Measurements from ENCODE around the gene SLC25A21. TPM values are rescaled to one million over a fixed set of nuclear protein-coding genes. Genes with fewer than 3 reads are reported as not detected.
"Not testable (repeated sequence)": the region's sequence is repeated elsewhere in the genome, so short reads cannot be mapped to it uniquely, and the experiment has no call there.

Gene SLC25A21
- total RNA-seq, 2 donors from 2014 or later: 1.00 to 1.2 TPM

GRCh38 chr14:36824854-36825253 lies 347.6 kb downstream of the SLC25A21 start:
- intact Hi-C loops (cut with DNase I): no loop called here
- DNase-seq (ENCODE audit: low spot score): no peak

- no peak for DNase-seq (ENCODE audit: low spot score)
- intact Hi-C loops (cut with DNase I): no loop called here
These were observed 348.8 kb downstream of the SLC25A21 start for GRCh38 chr14:36823651-36824050.

- intact Hi-C loops (cut with DNase I): no loop called here
These were observed 349.7 kb downstream of the SLC25A21 start for GRCh38 chr14:36822685-36823084.

GRCh38 chr14:36820901-36821300 lies 351.5 kb downstream of the SLC25A21 start:
- intact Hi-C loops (cut with DNase I): no loop called here
- DNase-seq (ENCODE audit: low spot score): no peak

More at GRCh38 chr14:36822685-36823084, 349.7 kb downstream of the SLC25A21 start:
- no peak for DNase-seq (ENCODE audit: low spot score)

GRCh38 chr14:36820111-36820709 lies 352.2 kb downstream of the SLC25A21 start:
- no peak for DNase-seq (ENCODE audit: low spot score)
- intact Hi-C loops (cut with DNase I): no loop called here

- intact Hi-C loops (cut with DNase I): no loop called here
- DNase-seq (ENCODE audit: low spot score): no peak
These were observed 353.5 kb downstream of the SLC25A21 start for GRCh38 chr14:36818794-36819384.

- no peak for DNase-seq (ENCODE audit: low spot score)
- intact Hi-C loops (cut with DNase I): no loop called here
These were observed 354.2 kb downstream of the SLC25A21 start for GRCh38 chr14:36818246-36818645.

- no peak for DNase-seq (ENCODE audit: low spot score)
- intact Hi-C loops (cut with DNase I): no loop called here
These were observed 355.1 kb downstream of the SLC25A21 start for GRCh38 chr14:36817071-36817930.

- DNase-seq (ENCODE audit: low spot score): no peak
- intact Hi-C loops (cut with DNase I): no loop called here
These were observed 355.9 kb downstream of the SLC25A21 start for GRCh38 chr14:36816481-36816880.

GRCh38 chr14:36814783-36815182 lies 357.6 kb downstream of the SLC25A21 start:
- intact Hi-C loops (cut with DNase I): loop anchor here in 1 of 2 donors (5.0 kb wide), 1 partner anchor 763 kb away; no protein-coding TSS in a partner anchor
- DNase-seq (ENCODE audit: low spot score): not testable (repeated sequence)

GRCh38 chr14:36810209-36810608 lies 362.2 kb downstream of the SLC25A21 start:
- intact Hi-C loops (cut with DNase I): loop anchor here in 1 of 2 donors (5.0 kb wide), 1 partner anchor 767 kb away; no protein-coding TSS in a partner anchor

GRCh38 chr14:36807727-36808126 lies 364.7 kb downstream of the SLC25A21 start:
- DNase-seq (ENCODE audit: low spot score): no peak
- intact Hi-C loops (cut with DNase I): no loop called here

More at GRCh38 chr14:36810209-36810608, 362.2 kb downstream of the SLC25A21 start:
- DNase-seq (ENCODE audit: low spot score): no peak

GRCh38 chr14:36805131-36805559 lies 367.3 kb downstream of the SLC25A21 start:
- intact Hi-C loops (cut with DNase I): no loop called here
- no peak for DNase-seq (ENCODE audit: low spot score)

GRCh38 chr14:36797634-36798033 lies 374.8 kb downstream of the SLC25A21 start:
- DNase-seq (ENCODE audit: low spot score): no peak
- intact Hi-C loops (cut with DNase I): no loop called here

GRCh38 chr14:36791402-36791801 lies 381.0 kb downstream of the SLC25A21 start:
- intact Hi-C loops (cut with DNase I): no loop called here
- no peak for DNase-seq (ENCODE audit: low spot score)

- intact Hi-C loops (cut with DNase I): no loop called here
- DNase-seq (ENCODE audit: low spot score): no peak
These were observed 386.9 kb downstream of the SLC25A21 start for GRCh38 chr14:36785511-36785910.

GRCh38 chr14:36784541-36784940 lies 387.9 kb downstream of the SLC25A21 start:
- no peak for DNase-seq (ENCODE audit: low spot score)
- intact Hi-C loops (cut with DNase I): no loop called here

GRCh38 chr14:36781897-36782296 lies 390.5 kb downstream of the SLC25A21 start:
- intact Hi-C loops (cut with DNase I): no loop called here
- DNase-seq (ENCODE audit: low spot score): no peak

GRCh38 chr14:36773558-36773957 lies 398.8 kb downstream of the SLC25A21 start:
- intact Hi-C loops (cut with DNase I): no loop called here
- no peak for DNase-seq (ENCODE audit: low spot score)

GRCh38 chr14:36773136-36773540 lies 399.3 kb downstream of the SLC25A21 start:
- intact Hi-C loops (cut with DNase I): no loop called here
- no peak for DNase-seq (ENCODE audit: low spot score)

Data from posterior vena cava (tissue), 2 donors.